Stimulated activated CD8-positive, alpha-beta memory T cell treated with anti-CD3 and anti-CD28 coated beads, Interleukin-2, amount 100 ng/mL, for 48 hours (primary cell): ENCODE results near the gene PPA1.
A peak's percentile ranks its signal among the peaks of the same experiment; 100 is the strongest.
"Not testable (repeated sequence)": the region's sequence is repeated elsewhere in the genome, so short reads cannot be mapped to it uniquely, and the experiment has no call there.

Experiments
- DNase-seq, 2 donors: peaks; one replicate each; pipeline ENCODE4 v3.0.0-alpha.2; 2020; ENCODE audit warnings: low read depth in 2 of 2

Gene PPA1

GRCh38 chr10:70169011-70169410, 64.2 kb downstream of the PPA1 start:
- DNase-seq, result no peak

- DNase-seq, result no peak
Observed at GRCh38 chr10:70167246-70167645, 66.0 kb downstream of the PPA1 start.

GRCh38 chr10:70166394-70166793, 66.8 kb downstream of the PPA1 start:
- no peak for DNase-seq

- DNase-seq, result no peak
Observed at GRCh38 chr10:70164163-70164562, 69.1 kb downstream of the PPA1 start.

GRCh38 chr10:70163448-70163847, 69.8 kb downstream of the PPA1 start:
- DNase-seq, result no peak

- peak; percentile 41 to 59 for DNase-seq
Observed at GRCh38 chr10:70162892-70163201, 70.4 kb downstream of the PPA1 start.

GRCh38 chr10:70162151-70162891, 70.9 kb downstream of the PPA1 start:
- DNase-seq, result no peak

- DNase-seq, result no peak
Observed at GRCh38 chr10:70160798-70161197, 72.4 kb downstream of the PPA1 start.

- DNase-seq, result not testable (repeated sequence)
Observed at GRCh38 chr10:70159366-70159765, 73.9 kb downstream of the PPA1 start.

- DNase-seq, result no peak
Observed at GRCh38 chr10:70158113-70158512, 75.1 kb downstream of the PPA1 start.

GRCh38 chr10:70155255-70155838, 77.9 kb downstream of the PPA1 start:
- no peak for DNase-seq
